K562 (cell line): ENCODE data around the gene FOCAD.

ENCODE experiments used
- DACH1 ChIP-seq: fragments of 450-650 bp; IDR thresholded peaks from 2 replicates; pipeline ENCODE4 v1.6.1; 2018; ENCODE audit not compliant: partially characterized antibody
- SP1 ChIP-seq: sonication (generic); formaldehyde crosslinking; IDR thresholded peaks from 2 replicates; pipeline ENCODE4 v1.8.1; 2022; ENCODE audit warnings: mild to moderate bottlenecking, missing genetic modification reagents

DNA sequence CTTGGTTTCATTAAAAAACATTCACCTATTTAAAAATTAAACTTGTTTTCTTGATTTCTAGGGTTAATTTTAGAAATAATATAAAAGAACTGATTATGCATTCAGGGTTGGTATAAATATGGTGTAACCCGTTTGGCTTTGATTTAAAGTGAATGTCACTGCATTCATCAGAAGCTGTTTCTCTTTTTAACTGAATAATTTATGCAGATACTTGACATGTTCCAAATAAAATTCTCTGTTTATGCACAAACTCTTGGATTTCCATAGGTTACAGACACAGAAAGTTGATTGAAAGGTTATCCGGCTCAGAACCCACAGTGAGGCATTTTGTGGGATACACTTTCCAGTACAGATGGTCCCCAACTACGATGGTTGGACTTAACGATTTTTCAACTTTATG, 186.1 kb downstream of the FOCAD start:
- TF ChIP-seq DACH1 (no peak), SP1 (no peak)
